NT2/D1 (cell line): ENCODE results near the gene ADAMTSL2.

Experiments
- SUZ12 ChIP-seq: IDR thresholded peaks from 2 replicates; pipeline ENCODE4 v1.6.1; 2011; ENCODE audit not compliant: insufficient read length, insufficient read depth; ENCODE audit errors: extremely low read depth
- YY1 ChIP-seq: IDR thresholded peaks from 2 replicates; pipeline ENCODE4 v1.6.1; 2011; ENCODE audit not compliant: insufficient read length, insufficient read depth
- ZNF274 ChIP-seq: IDR thresholded peaks from 2 replicates; pipeline ENCODE4 v1.6.1; 2011; ENCODE audit warnings: mild to moderate bottlenecking, low read depth, low read length

GRCh38 chr9:133595910-133596309, 61.4 kb downstream of the ADAMTSL2 start:
- TF ChIP-seq SUZ12: no peak
- no peak for TF ChIP-seq YY1
- no peak for TF ChIP-seq ZNF274
